Type B pancreatic cell (in vitro differentiated cells): ENCODE results near the gene CPNE2. TPM values are rescaled to one million over a fixed set of nuclear protein-coding genes. Genes with fewer than 3 reads are reported as not detected.

Source experiments
- DNase-seq: peaks from one replicate; pipeline ENCODE4 v3.0.0; 2021; ENCODE audit warnings: mixed read lengths; ENCODE audit not compliant: unreplicated experiment; ENCODE audit errors: extremely low spot score
- H3K27ac Mint-ChIP-seq: 2 replicates; pipeline ENCODE4 v1.8.0; 2021; ENCODE audit warnings: mild to moderate bottlenecking, mixed read lengths
- H3K27me3 Mint-ChIP-seq: 2 replicates; pipeline ENCODE4 v1.8.0; 2021; ENCODE audit warnings: mixed read lengths
- H3K36me3 Mint-ChIP-seq: 2 replicates; pipeline ENCODE4 v1.8.0; 2021; ENCODE audit warnings: mixed read lengths
- H3K4me1 Mint-ChIP-seq: one replicate; pipeline ENCODE4 v1.8.0; 2021; ENCODE audit warnings: mixed read lengths; ENCODE audit not compliant: unreplicated experiment
- H3K4me3 Mint-ChIP-seq: 2 replicates; pipeline ENCODE4 v1.8.0; 2021; ENCODE audit warnings: mild to moderate bottlenecking, mixed read lengths
- H3K9me3 Mint-ChIP-seq: 2 replicates; pipeline ENCODE4 v1.8.0; 2021; ENCODE audit warnings: mixed read lengths
- CTCF ChIP-seq: fragments of 200-600 bp; sonication (generic); conservative IDR thresholded peaks from 2 replicates; pipeline ENCODE4 v1.5.0; 2021; ENCODE audit warnings: antibody characterized with exemption, mild to moderate bottlenecking
- total RNA-seq: library from RNA; stranded (reverse); gene quantifications from 2 replicates; pipeline ENCODE4 v1.2.1, GENCODE V29; 2021; ENCODE audit warnings: low replicate concordance

Gene CPNE2
- total RNA-seq, 1 donor from 2014 or later = 28.8 TPM

- TF ChIP-seq CTCF = no peak
- Mint-ChIP-seq H3K36me3 (peaks cover 9% of the 10 kb centered on the region), H3K27ac (no peak overlapping the region), H3K9me3 (peaks cover 6% of the 10 kb centered on the region), H3K4me3 (no peak overlapping the region), H3K4me1 (peaks cover 31% of the 10 kb centered on the region), H3K27me3 (no peaks in the 10 kb centered on the region)
- no peak for DNase-seq
These were observed 103.9 kb downstream of the CPNE2 start for GRCh38 chr16:57196286-57196685.

GRCh38 chr16:57196753-57197152 lies 104.4 kb downstream of the CPNE2 start:
- H3K4me3 Mint-ChIP-seq = no peak overlapping the region
- peaks cover 9% of the 10 kb centered on the region for H3K36me3 Mint-ChIP-seq
- H3K9me3 Mint-ChIP-seq = peaks cover 6% of the 10 kb centered on the region
- H3K27ac Mint-ChIP-seq = no peak overlapping the region
- no peaks in the 10 kb centered on the region for H3K27me3 Mint-ChIP-seq
- H3K4me1 Mint-ChIP-seq = peaks cover 29% of the 10 kb centered on the region
- no peak for TF ChIP-seq CTCF
- DNase-seq = no peak

Other genes starting within 250 kb of the CPNE2 start
- 0.31 and 4.2 TPM in 2 replicates for gene SLC12A3, start 227.4 kb upstream of the CPNE2 start, total RNA-seq
- 98.8 and 155 TPM in 2 replicates for gene HERPUD1, start 160.4 kb upstream of the CPNE2 start, total RNA-seq
- gene CETP, start 130.6 kb upstream of the CPNE2 start, total RNA-seq = not detected in 2 replicates
- 1.7 and 2.7 TPM in 2 replicates for gene NLRC5, start 103.0 kb upstream of the CPNE2 start, total RNA-seq
- 90.1 and 94.4 TPM in 2 replicates for gene PSME3IP1, start 93.5 kb downstream of the CPNE2 start, total RNA-seq
- 36.3 and 49.9 TPM in 2 replicates for gene RSPRY1, start 93.7 kb downstream of the CPNE2 start, total RNA-seq
- gene ARL2BP, start 152.7 kb downstream of the CPNE2 start, total RNA-seq = 37.7 and 49.4 TPM in 2 replicates
- gene PLLP, start 192.1 kb downstream of the CPNE2 start, total RNA-seq = 4.9 and 5.1 TPM in 2 replicates